IMR-90 (cell line): ENCODE results near the gene MTHFD2. TPM values are rescaled to one million over a fixed set of nuclear protein-coding genes. Genes with fewer than 3 reads are reported as not detected.

Experiments
- ATAC-seq: fragments of 200-7000 bp; cut with Tn5 transposase; 2 replicates; pipeline ENCODE4 v1.9.1; 2020; ENCODE audit warnings: low read depth, mild to moderate bottlenecking, moderate library complexity
- BruUV-seq: library from RNA; stranded (reverse); fragments of 400-500 nt; replicated peaks from 2 replicates; lab custom pipeline; 2021; lab: Mats Ljungman, UMichigan
- CTCF ChIA-PET: fragments of 300-600 bp; formaldehyde crosslinking; extraction: SDS; loops from one replicate; lab custom pipeline; 2021; ENCODE audit warnings: antibody characterized with exemption; lab: Yijun Ruan, JAX
- POLR2A ChIA-PET: fragments of 300-600 bp; sonication (Branson Sonifier 250); formaldehyde crosslinking; loops from one replicate; lab custom pipeline; 2022; ENCODE audit warnings: antibody characterized with exemption; ENCODE audit not compliant: unreplicated experiment; lab: Charles Lee
- DNase-seq: peaks from one replicate; pipeline ENCODE4 v3.0.0; 2013
- H2AFZ ChIP-seq: replicated peaks from 2 replicates; pipeline ENCODE3; 2013; ENCODE audit warnings: low read length, mild to moderate bottlenecking; ENCODE audit not compliant: poor library complexity
- H2AK5ac ChIP-seq: 2 replicates; pipeline ENCODE4 v1.6.1; 2013; ENCODE audit warnings: low read depth, low read length, inconsistent platforms
- H2AK9ac ChIP-seq: replicated peaks from 2 replicates; pipeline ENCODE3; 2013; ENCODE audit warnings: mild to moderate bottlenecking, low read depth, low read length, moderate library complexity; ENCODE audit not compliant: poor library complexity
- H2BK120ac ChIP-seq: 2 replicates; pipeline ENCODE4 v1.6.1; 2013; ENCODE audit warnings: low read depth, low read length, inconsistent platforms
- H2BK15ac ChIP-seq: 3 replicates; pipeline ENCODE4 v1.6.1; 2013; ENCODE audit warnings: low read depth, low read length, inconsistent platforms
- H2BK20ac ChIP-seq: 2 replicates; pipeline ENCODE4 v1.6.1; 2013; ENCODE audit warnings: low read depth, mild to moderate bottlenecking, inconsistent platforms, low read length, moderate library complexity
- H2BK5ac ChIP-seq: 2 replicates; pipeline ENCODE4 v1.6.1; 2013; ENCODE audit warnings: mild to moderate bottlenecking, low read depth, low read length, inconsistent platforms; ENCODE audit not compliant: poor library complexity, severe bottlenecking
- H3K14ac ChIP-seq: replicated peaks from 2 replicates; pipeline ENCODE4 v1.6.1; 2013; ENCODE audit warnings: low read depth, low read length, inconsistent platforms
- H3K18ac ChIP-seq: 2 replicates; pipeline ENCODE4 v1.6.1; 2013; ENCODE audit warnings: low read depth, low read length, control low read depth
- H3K23ac ChIP-seq: 2 replicates; pipeline ENCODE4 v1.6.1; 2013; ENCODE audit warnings: low read depth, low read length, inconsistent platforms
- H3K27ac ChIP-seq: 2 replicates; pipeline ENCODE4 v1.5.1; 2013; ENCODE audit warnings: mild to moderate bottlenecking, control low read depth, low read length; ENCODE audit not compliant: insufficient read depth
- H3K27me3 ChIP-seq: 2 replicates; pipeline ENCODE4 v1.6.1; 2013; ENCODE audit warnings: low read length; ENCODE audit not compliant: control insufficient read depth, insufficient read depth
- H3K36me3 ChIP-seq: 2 replicates; pipeline ENCODE4 v1.6.1; 2013; ENCODE audit warnings: low read length, mixed read lengths; ENCODE audit not compliant: control insufficient read depth, insufficient read depth
- H3K4ac ChIP-seq: 2 replicates; pipeline ENCODE4 v1.6.1; 2013; ENCODE audit warnings: low read depth, low read length, inconsistent platforms
- H3K4me1 ChIP-seq: 2 replicates; pipeline ENCODE4 v1.6.1; 2013; ENCODE audit warnings: low read length, mixed read lengths; ENCODE audit not compliant: control insufficient read depth, insufficient read depth
- H3K4me2 ChIP-seq: 2 replicates; pipeline ENCODE4 v1.6.1; 2013; ENCODE audit warnings: low read depth, mild to moderate bottlenecking, control low read depth, low read length, moderate library complexity
- H3K4me3 ChIP-seq: 2 replicates; pipeline ENCODE4 v1.5.1; 2013; ENCODE audit warnings: low read depth, mild to moderate bottlenecking, control low read depth, low read length, moderate library complexity; ENCODE audit not compliant: insufficient read depth
- H3K56ac ChIP-seq: 2 replicates; pipeline ENCODE4 v1.6.1; 2013; ENCODE audit warnings: low read length, inconsistent platforms; ENCODE audit not compliant: insufficient read depth; ENCODE audit errors: extremely low read depth
- H3K79me1 ChIP-seq, 2 experiments: 2 replicates each; pipeline ENCODE4 v1.6.1; 2013; ENCODE audit warnings: low read length in 2 of 2, inconsistent platforms in 1 of 2, low read depth in 1 of 2
- H3K9ac ChIP-seq: 2 replicates; pipeline ENCODE4 v1.6.1; 2013; ENCODE audit warnings: low read depth, low read length, control low read depth
- H3K9me1 ChIP-seq: 2 replicates; pipeline ENCODE4 v1.6.1; 2013; ENCODE audit warnings: low read length, inconsistent platforms; ENCODE audit not compliant: insufficient read depth
- H3K9me3 ChIP-seq: 2 replicates; pipeline ENCODE4 v1.6.1; 2013; ENCODE audit warnings: low read length; ENCODE audit not compliant: control insufficient read depth, insufficient read depth
- H4K20me1 ChIP-seq: 2 replicates; pipeline ENCODE4 v1.6.1; 2013; ENCODE audit warnings: low read length, inconsistent platforms; ENCODE audit not compliant: insufficient read depth
- H4K5ac ChIP-seq: 2 replicates; pipeline ENCODE4 v1.6.1; 2013; ENCODE audit warnings: mild to moderate bottlenecking, low read depth, low read length, control low read depth
- H4K8ac ChIP-seq, 2 experiments: 2 replicates each; pipeline ENCODE4 v1.6.1; 2013; ENCODE audit warnings: low read depth in 2 of 2, low read length in 2 of 2, control low read depth in 1 of 2, inconsistent platforms in 1 of 2
- H4K91ac ChIP-seq: 2 replicates; pipeline ENCODE4 v1.6.1; 2013; ENCODE audit warnings: low read depth, low read length, inconsistent platforms; ENCODE audit not compliant: insufficient read depth
- CEBPB ChIP-seq: IDR thresholded peaks from 2 replicates; pipeline ENCODE4 v1.6.1; 2012; ENCODE audit warnings: low read depth, low read length, improper control_type of control experiment
- MXI1 ChIP-seq: IDR thresholded peaks from 2 replicates; pipeline ENCODE4 v1.6.1; 2012; ENCODE audit warnings: low read depth, mild to moderate bottlenecking, low read length, moderate library complexity, borderline replicate concordance
- RCOR1 ChIP-seq: IDR thresholded peaks from 2 replicates; pipeline ENCODE4 v1.6.1; 2012; ENCODE audit warnings: mild to moderate bottlenecking, low read length, improper control_type of control experiment; ENCODE audit not compliant: insufficient replicate concordance
- WGBS, 2 experiments: methylation state at CpG; one replicate each; pipeline versions ENCODE4 v1.1.5 to v1.1.7; 2013; ENCODE audit warnings: missing lambda C conversion rate in 2 of 2; ENCODE audit not compliant: insufficient read length in 1 of 2; ENCODE audit errors: extremely low coverage in 2 of 2; 5-methylcytosine and 5-hydroxymethylcytosine counted together
- dilution Hi-C: fragments of 300-500 bp; cut with HindIII; formaldehyde crosslinking; loops from one replicate; pipeline ENCODE4 v1.14.3; 2018; ENCODE audit warnings: low sequenced_read_pairs; ENCODE audit not compliant: unreplicated experiment
- in situ Hi-C: fragments of 300-500 bp; cut with MboI; formaldehyde crosslinking; loops from 3 replicates; pipeline ENCODE4 v1.14.3; 2019; ENCODE audit warnings: low sequenced_read_pairs, inconsistent platforms, mixed read lengths
- intact Hi-C: fragments of 100-400 bp; cut with micrococcal nuclease; formaldehyde crosslinking; loops from 2 replicates; pipeline ENCODE4 v1.10.0; 2022
- polyA plus RNA-seq, 3 experiments: library from polyadenylated mRNA; depleted of rRNA; stranded (reverse); fragments of >200 nt; gene quantifications; 2 replicates each; pipeline ENCODE4 v1.2.3, GENCODE V29; 2012; ENCODE audit warnings: low replicate concordance in 1 of 3
- total RNA-seq: library from RNA; depleted of rRNA; stranded (reverse); fragments of >200 nt; gene quantifications from 2 replicates; pipeline ENCODE4 v1.2.3, GENCODE V29; 2012

The MTHFD2 gene
- total and polyA plus RNA-seq, 2 of the 4 experiments (the other 2 are of a cell fraction) = 66.8 to 122 TPM

DNA sequence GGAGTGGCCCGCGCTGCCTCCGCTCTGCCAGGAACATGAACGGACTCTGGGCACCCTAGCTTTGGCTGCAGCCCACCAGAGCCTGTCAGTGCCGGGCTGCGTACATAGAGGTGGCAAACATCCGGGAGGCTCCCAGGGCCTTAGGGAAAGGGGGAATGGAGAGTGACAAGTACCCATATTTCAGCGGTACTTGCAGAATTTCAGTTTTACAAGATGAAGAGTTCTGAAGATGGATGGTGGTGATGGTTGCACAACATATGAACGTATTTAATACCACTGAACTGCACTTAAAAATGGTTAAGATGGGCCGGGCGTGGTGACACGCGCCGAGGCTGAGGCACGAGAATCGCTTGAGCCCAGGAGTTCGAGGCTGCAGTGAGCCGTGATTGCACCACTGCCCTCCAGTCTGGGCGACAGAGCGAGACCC, 873 bp downstream of the MTHFD2 start:
- peaks cover 17% of the 10 kb centered on the region for H3K9me1 ChIP-seq
- H3K4me2 ChIP-seq = peak overlapping the region; percentile 86
- peaks cover 3 to 39% of the 10 kb centered on the region in 2 experiments; a peak in 3 of 4 replicates for H3K79me1 ChIP-seq
- H4K20me1 ChIP-seq = peaks cover 50% of the 10 kb centered on the region
- 0% methylated on average over 7 of the region's 20 CpGs; no CpG with 5 or more reads in 1 of the 2 experiments for WGBS, 2 experiments
- peak overlapping the region; percentile 41; the same call in 1 of the 2 replicates for H2BK120ac ChIP-seq
- no TSS peak for BruUV-seq
- H3K18ac ChIP-seq = peak overlapping the region; percentile 27; the same call in 1 of the 2 replicates
- H2AFZ ChIP-seq = peak overlapping the region; percentile 97
- peak overlapping the region; percentile 95 for H3K14ac ChIP-seq
- H3K4me1 ChIP-seq = peaks cover 5% of the 10 kb centered on the region
- peak overlapping the region; percentile 78; the same call in 1 of the 2 replicates for H3K56ac ChIP-seq
- in situ Hi-C loops = no loop called here
- CTCF ChIA-PET = interaction anchor here (0.7 kb wide), 1 partner anchor 136 kb away, joined by 5 read pairs; no protein-coding TSS in a partner anchor
- H2AK5ac ChIP-seq = peak overlapping the region; percentile 81
- intact Hi-C loops = no loop called here
- peaks cover 1% of the 10 kb centered on the region; the same call in 1 of the 2 replicates for H3K36me3 ChIP-seq
- POLR2A ChIA-PET = interaction anchor here (0.5 to 1.1 kb wide), 4 partner anchors 10 to 29 kb away, joined by 3 to 8 read pairs (median 4); partner anchors contain the start of gene MOB1A
- TF ChIP-seq MXI1 (0 out of 2 replicates have a peak, but pooled peaks have one; percentile 43), CEBPB (peak; percentile 76), RCOR1 (no peak)
- H4K91ac ChIP-seq = peak overlapping the region; percentile 46
- peak overlapping the region; percentile 85; the same call in 1 of the 2 replicates for H3K23ac ChIP-seq
- peak overlapping the region; percentile 86 for H3K27ac ChIP-seq
- no peak overlapping the region for H4K5ac ChIP-seq
- peak overlapping the region; percentile 80 for H3K4me3 ChIP-seq
- no peak overlapping the region for H2BK20ac ChIP-seq
- peak overlapping the region; percentile 65 for H2AK9ac ChIP-seq
- H4K8ac ChIP-seq = peak overlapping the region in 1 of 2 experiments; percentile 56; a peak in 2 of 4 replicates
- H2BK5ac ChIP-seq = peak overlapping the region; percentile 71
- peak overlapping the region; percentile 95 for H3K9ac ChIP-seq
- peak overlapping the region; percentile 88 for H3K4ac ChIP-seq
- dilution Hi-C loops = no loop called here
- DNase-seq (no peak), ATAC-seq (peak; percentile 0; the same call in 1 of the 2 replicates)
- no peak overlapping the region; the same call in 2 of the 3 replicates for H2BK15ac ChIP-seq
- no peaks in the 10 kb centered on the region for H3K27me3 ChIP-seq
- H3K9me3 ChIP-seq = no peaks in the 10 kb centered on the region
